GM12873 (cell line): ENCODE measurements around the gene TMEM150A.

Source experiments
- TF ChIP-seq, protein P1 (sequence below): IDR thresholded peaks from 2 replicates; pipeline ENCODE4 v1.5.1; 2012; ENCODE audit warnings: low read depth, mild to moderate bottlenecking, moderate library complexity, low read length, control low read depth; ENCODE audit not compliant: insufficient read depth; ENCODE audit errors: missing control alignments

The TMEM150A gene

DNA sequence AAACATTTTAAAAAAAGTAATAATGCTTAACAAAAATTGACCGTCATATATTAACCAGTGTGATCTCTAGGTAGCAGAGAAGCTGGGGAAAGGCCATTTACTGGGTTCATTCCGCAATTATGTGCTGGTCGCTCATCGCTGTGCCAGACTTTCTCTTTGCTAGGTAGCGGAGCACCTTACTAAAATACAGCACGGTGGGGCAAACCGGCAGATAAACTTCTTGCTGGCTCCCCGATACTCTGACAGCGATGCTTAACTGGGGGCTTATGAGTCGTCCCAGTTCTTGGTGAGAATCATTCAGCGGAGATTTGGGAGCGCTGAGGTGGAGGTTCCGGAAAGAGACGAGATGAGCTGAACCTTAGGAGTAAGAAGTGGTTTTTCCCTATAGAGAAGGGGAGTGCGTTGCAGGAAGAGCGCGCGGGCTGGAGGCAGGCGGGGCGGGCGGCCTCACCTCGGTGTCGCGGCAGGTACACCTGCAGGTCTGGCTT is 8.8 kb upstream of the TMEM150A start:
- TF ChIP-seq, protein P1, sequence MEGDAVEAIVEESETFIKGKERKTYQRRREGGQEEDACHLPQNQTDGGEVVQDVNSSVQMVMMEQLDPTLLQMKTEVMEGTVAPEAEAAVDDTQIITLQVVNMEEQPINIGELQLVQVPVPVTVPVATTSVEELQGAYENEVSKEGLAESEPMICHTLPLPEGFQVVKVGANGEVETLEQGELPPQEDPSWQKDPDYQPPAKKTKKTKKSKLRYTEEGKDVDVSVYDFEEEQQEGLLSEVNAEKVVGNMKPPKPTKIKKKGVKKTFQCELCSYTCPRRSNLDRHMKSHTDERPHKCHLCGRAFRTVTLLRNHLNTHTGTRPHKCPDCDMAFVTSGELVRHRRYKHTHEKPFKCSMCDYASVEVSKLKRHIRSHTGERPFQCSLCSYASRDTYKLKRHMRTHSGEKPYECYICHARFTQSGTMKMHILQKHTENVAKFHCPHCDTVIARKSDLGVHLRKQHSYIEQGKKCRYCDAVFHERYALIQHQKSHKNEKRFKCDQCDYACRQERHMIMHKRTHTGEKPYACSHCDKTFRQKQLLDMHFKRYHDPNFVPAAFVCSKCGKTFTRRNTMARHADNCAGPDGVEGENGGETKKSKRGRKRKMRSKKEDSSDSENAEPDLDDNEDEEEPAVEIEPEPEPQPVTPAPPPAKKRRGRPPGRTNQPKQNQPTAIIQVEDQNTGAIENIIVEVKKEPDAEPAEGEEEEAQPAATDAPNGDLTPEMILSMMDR, result no peak

DNA sequence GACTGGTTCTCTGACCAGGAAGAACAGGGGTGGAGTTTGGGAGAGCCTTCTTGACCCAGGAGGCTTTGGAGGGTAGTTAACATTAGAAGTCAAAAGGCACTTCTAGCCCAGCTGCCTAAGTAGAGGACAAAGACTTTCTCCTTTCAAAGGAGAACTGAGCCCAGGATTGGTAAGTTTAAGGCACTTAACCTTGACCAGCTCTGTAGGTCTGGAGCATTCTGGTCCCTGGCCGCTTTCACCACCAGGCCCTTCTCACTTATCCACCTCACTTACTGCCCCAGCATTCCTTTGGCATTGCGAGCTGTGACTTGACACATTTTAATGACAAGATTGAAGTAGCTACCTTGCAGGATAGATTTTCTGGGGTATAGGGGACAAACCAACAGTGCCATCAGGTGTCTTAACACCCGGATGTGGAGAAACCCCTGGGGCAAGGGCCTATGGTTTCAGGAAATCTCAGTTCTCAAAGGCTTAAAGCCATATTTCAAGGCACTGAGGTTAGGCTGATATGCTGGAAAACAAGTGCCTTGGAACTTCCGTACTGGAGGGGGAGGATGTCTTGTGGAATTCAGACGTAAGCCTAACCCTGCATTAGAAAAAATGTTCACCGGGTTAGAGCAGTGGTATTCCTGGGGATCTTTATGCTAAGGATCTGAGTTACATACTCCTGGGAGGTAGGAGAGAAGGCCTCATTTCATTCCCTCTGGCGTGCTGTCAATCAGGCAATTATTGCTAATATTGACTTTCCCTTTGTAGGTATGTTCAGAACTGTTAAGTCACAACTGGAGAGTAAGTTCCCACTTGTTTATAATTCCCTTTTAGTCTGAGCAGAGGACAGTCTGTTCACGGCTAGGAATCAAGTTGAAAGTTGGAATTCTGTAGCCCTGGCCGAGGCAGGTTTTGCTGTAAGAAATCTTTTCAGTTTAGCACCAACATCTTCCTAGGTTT is 5.0 kb upstream of the TMEM150A start:
- TF ChIP-seq, protein P1, result no peak

DNA sequence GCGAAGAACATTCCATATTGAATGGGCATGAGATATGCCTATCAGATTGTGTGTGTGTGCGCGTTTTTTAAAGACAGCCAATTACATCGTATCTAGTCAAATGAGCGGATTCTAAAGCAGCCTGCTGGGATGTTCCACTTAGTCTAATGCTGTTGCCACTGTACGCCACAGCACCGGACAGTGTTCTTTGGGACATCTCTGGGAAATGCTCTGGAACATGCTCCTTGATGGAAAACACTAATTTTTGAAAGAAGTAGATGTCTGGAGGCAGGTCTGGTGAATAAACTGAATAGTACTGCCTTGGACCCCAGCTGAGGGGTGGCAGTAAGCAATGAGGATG is 3.6 kb upstream of the TMEM150A start:
- TF ChIP-seq, protein P1, result no peak

DNA sequence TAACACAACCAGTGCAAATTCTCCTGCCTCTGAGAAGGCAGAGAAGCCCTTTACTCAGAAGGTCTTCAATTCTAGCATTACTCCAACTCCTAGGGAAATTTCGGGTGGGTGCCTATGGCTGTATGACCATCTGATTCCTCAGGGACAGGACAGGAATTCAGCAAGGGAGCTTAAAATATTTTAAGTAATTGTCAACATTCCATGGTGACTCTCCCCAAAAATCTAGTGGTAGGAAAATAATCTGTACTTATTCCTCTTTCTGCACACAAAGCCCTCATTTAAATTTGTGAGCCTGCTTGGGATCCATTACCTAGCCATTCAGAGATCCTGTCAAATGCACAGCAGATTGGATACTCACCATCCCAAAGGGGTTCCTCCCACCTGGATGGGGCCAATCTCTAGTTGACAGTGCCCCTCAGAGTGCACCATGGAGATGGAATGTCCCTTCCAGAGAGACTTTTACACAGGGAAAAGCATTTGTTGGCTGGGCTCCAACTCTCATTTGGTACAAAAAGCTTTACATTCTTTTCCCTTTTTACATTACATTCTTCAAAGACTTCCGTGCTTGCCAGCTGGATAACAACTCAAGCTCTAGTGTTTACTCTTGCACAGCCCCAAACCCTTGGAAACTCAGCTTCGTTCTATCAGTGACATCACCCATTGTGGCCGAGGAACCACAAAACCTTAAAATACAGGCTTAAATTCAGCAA is 3.1 kb upstream of the TMEM150A start:
- TF ChIP-seq, protein P1, result no peak

DNA sequence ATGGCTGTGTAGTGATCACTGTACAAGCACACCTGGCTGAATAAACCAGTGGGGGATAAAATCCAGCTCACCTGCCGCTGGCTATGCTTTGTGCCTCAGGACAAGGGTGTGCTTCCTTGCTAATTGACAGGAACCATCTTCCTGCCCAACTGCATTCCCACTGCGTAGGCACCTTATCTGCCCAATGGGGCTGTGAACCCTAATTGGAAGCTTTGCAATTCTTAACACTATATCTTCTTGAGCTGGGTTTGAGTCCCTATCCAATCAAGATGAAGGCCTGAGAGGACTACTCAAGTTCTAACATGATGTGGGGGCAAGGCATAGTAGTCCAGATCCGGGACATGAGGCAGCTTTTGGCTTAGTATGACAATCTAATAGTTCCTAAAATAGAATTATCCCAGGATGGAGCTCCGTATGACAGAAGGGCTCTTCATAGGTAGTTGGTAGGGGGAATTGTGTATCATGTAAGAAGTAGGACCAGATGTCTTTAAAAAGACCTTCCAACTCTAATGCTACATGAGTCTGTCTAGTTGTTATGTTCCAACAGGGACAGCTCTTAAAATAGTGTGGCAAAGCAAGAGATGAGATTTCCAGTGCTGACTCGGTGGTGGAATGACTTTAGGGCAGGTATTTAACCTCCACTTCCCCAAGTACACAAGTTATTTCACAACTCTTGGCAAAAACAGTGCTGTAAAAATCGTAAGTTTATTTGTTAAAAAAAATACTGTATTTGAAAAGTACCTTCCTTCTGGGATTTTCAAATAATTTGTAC is 2.3 kb upstream of the TMEM150A start:
- TF ChIP-seq, protein P1, result no peak

DNA sequence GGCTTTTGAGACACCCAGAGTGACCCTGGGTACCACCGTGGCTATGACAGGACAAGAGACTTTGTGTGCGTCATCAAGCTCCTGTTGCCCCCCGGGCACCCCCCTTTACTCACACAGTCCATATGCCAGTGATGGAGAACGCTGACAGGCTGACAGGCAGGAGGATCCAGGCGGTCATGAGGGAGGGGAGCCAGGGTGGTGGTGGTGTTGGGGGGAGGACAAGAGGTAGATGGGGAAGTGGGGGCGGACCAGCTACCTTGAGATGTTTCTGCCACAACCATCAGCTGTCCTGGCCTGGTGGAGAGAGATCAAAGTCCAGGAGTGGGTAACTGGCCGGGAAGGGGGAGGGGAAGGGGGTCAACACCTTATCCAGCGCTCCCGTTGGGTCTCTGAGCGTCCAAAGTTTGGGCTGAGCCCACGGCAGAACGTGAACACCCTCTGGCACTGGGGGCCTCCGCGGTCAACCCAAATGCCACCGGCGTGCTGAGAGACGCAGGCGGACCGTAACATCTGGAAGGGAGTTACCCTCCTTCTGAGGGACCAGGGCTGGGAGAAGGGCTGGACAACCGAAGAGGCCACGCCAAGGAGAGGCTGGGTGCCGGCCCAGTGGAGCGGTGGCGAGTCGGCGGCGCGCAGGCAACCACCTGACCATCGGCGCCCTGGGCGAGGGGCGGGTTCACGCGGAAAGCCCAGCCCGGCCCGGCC is 575 bp downstream of the TMEM150A start:
- TF ChIP-seq, protein P1, result no peak
